ENCODE results near the gene CTSC. TPM values are rescaled to one million over a fixed set of nuclear protein-coding genes. Genes with fewer than 3 reads are reported as not detected.

CTSC gene
- total and polyA plus RNA-seq, 2 of the 13 experiments (the other 11 are each of a cell fraction or from before 2014, with no cell fraction given) = 144 to 210 TPM

DNA sequence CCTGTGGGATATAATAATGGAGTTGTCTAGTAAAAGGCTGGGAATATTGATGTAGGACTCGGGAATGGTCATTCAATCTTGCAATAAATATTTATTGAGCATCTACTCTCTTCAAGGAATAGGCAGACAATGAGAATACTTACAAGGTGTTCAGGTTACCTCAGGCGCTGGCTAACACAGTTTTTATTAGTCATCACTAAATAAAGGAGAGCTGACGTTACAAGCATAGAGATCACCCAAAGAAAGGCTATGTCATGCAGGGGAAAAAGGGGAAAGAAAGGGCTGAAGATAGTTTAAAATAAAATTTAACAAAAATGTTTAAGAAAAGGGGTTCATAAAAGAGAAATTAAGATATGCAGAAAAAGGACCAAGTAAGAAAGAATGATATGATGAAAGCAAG, 15.8 kb upstream of the CTSC start (continued):
- TF ChIP-seq, protein P1, sequence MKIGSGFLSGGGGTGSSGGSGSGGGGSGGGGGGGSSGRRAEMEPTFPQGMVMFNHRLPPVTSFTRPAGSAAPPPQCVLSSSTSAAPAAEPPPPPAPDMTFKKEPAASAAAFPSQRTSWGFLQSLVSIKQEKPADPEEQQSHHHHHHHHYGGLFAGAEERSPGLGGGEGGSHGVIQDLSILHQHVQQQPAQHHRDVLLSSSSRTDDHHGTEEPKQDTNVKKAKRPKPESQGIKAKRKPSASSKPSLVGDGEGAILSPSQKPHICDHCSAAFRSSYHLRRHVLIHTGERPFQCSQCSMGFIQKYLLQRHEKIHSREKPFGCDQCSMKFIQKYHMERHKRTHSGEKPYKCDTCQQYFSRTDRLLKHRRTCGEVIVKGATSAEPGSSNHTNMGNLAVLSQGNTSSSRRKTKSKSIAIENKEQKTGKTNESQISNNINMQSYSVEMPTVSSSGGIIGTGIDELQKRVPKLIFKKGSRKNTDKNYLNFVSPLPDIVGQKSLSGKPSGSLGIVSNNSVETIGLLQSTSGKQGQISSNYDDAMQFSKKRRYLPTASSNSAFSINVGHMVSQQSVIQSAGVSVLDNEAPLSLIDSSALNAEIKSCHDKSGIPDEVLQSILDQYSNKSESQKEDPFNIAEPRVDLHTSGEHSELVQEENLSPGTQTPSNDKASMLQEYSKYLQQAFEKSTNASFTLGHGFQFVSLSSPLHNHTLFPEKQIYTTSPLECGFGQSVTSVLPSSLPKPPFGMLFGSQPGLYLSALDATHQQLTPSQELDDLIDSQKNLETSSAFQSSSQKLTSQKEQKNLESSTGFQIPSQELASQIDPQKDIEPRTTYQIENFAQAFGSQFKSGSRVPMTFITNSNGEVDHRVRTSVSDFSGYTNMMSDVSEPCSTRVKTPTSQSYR (CRISPR knock-in tag; IDR thresholded peaks at IDR 0.05; ENCODE audit: borderline replicate concordance) = no peak
- TF ChIP-seq MEIS2 (CRISPR knock-in tag; IDR thresholded peaks at IDR 0.05) (no peak), ZBTB21 (CRISPR knock-in tag; IDR thresholded peaks at IDR 0.05) (no peak), ZNF713 (CRISPR knock-in tag; IDR thresholded peaks at IDR 0.05) (no peak), CREBL2 (CRISPR knock-in tag; IDR thresholded peaks at IDR 0.05; ENCODE audit: borderline replicate concordance) (no peak)

GRCh38 chr11:88352139-88352538, 14.6 kb upstream of the CTSC start:
- in situ Hi-C loops (cut with HindIII; ENCODE audit: extremely low pct_ligation_motif_present, low pct_unique_long_range_greater_than_20kb) = no loop called here
- no peak for ATAC-seq
- no peaks in the 10 kb centered on the region for H3K27me3 ChIP-seq (ENCODE audit: control insufficient read depth in 1 of 2, insufficient read depth in 2 of 2, low read length in 2 of 2)
- ChIA-PET POLR2A (no interaction called here), CTCF (ENCODE audit: low intra/inter-chr PET ratio, low total read pairs) (no interaction called here)
- H3K4me2 ChIP-seq (ENCODE audit: low read depth, low read length) = no peak overlapping the region
- H3K4me3 ChIP-seq (replicated peaks in 1 of 3; ENCODE audit: insufficient read depth in 1 of 3, low read depth in 2 of 3, low read length in 3 of 3) = no peak overlapping the region
- no peak for DNase-seq (ENCODE audit: low spot score)
- H3K36me3 ChIP-seq (replicated peaks in 1 of 2; ENCODE audit: control insufficient read depth in 1 of 2, insufficient read depth in 2 of 2, low read length in 2 of 2) = no peaks in the 10 kb centered on the region
- H3K27ac ChIP-seq (ENCODE audit: extremely low read length, insufficient read depth, low read length) = no peak overlapping the region
- BruUV-seq (replicated peaks) = no TSS peak
- H3K4me1 ChIP-seq (ENCODE audit: insufficient read depth, low read length) = no peaks in the 10 kb centered on the region
- H3K9me3 ChIP-seq (ENCODE audit: low read length) = no peaks in the 10 kb centered on the region
- H3K79me2 ChIP-seq (ENCODE audit: insufficient read depth, low read length) = no peaks in the 10 kb centered on the region
- FAIRE-seq = no peak
- no peaks in the 10 kb centered on the region for H4K20me1 ChIP-seq (ENCODE audit: insufficient read depth, low read length)
- H2AFZ ChIP-seq (ENCODE audit: low read length) = no peak overlapping the region
- no peak overlapping the region for H3K9ac ChIP-seq (ENCODE audit: insufficient read depth, low read depth, low read length)
- intact Hi-C loops (cut with micrococcal nuclease; ENCODE audit: unreplicated experiment) = no loop called here
- TF ChIP-seq IRX3 (CRISPR knock-in tag; IDR thresholded peaks at IDR 0.05; ENCODE audit: borderline replicate concordance, low read depth) (no peak), ZNF350 (CRISPR knock-in tag; IDR thresholded peaks at IDR 0.05; ENCODE audit: borderline replicate concordance, low read depth) (no peak), MAFK (conservative IDR thresholded peaks at IDR 0.05 in 1 of 2, IDR thresholded peaks at IDR 0.05 in 1 of 2; ENCODE audit: low read length in 2 of 2) (no peak), GTF2F1 (IDR thresholded peaks at IDR 0.05; ENCODE audit: low read length) (no peak), RCOR2 (CRISPR knock-in tag; IDR thresholded peaks at IDR 0.05) (no peak), TFE3 (CRISPR knock-in tag; IDR thresholded peaks at IDR 0.05) (no peak), ZNF883 (CRISPR knock-in tag; IDR thresholded peaks at IDR 0.05; ENCODE audit: not compliant biosample characterization) (no peak), RARG (CRISPR knock-in tag; IDR thresholded peaks at IDR 0.05; ENCODE audit: low read depth) (no peak), PITX1 (CRISPR knock-in tag; IDR thresholded peaks at IDR 0.05) (no peak), SRF (IDR thresholded peaks at IDR 0.05; ENCODE audit: low read depth, low read length) (no peak), REL (CRISPR knock-in tag; conservative IDR thresholded peaks at IDR 0.05) (no peak), ZNF83 (CRISPR knock-in tag; IDR thresholded peaks at IDR 0.05; ENCODE audit: borderline replicate concordance) (no peak)
- TF ChIP-seq, protein P2, sequence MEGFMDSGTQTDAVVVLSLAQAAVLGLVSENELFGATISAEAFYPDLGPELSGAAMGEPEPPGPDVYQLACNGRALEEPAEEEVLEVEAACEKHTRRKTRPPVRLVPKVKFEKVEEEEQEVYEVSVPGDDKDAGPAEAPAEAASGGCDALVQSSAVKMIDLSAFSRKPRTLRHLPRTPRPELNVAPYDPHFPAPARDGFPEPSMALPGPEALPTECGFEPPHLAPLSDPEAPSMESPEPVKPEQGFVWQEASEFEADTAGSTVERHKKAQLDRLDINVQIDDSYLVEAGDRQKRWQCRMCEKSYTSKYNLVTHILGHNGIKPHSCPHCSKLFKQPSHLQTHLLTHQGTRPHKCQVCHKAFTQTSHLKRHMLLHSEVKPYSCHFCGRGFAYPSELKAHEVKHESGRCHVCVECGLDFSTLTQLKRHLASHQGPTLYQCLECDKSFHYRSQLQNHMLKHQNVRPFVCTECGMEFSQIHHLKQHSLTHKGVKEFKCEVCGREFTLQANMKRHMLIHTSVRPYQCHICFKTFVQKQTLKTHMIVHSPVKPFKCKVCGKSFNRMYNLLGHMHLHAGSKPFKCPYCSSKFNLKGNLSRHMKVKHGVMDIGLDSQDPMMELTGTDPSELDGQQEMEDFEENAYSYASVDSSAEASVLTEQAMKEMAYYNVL (CRISPR knock-in tag; IDR thresholded peaks at IDR 0.05; ENCODE audit: borderline replicate concordance) = no peak
